ENCODE measurements around the gene IL18. TPM values are rescaled to one million over a fixed set of nuclear protein-coding genes. Genes with fewer than 3 reads are reported as not detected.

Gene IL18
- total RNA-seq (2014; rRNA removed; shearing (Covaris generic)) (0.28 and 3.5 TPM in 2 replicates), polyA plus RNA-seq (2016; fragmentation: Nextera tagmentation; extraction: Ambion mirVana) (1.7 and 1.8 TPM in 2 replicates)
- long read RNA-seq: 0 reads

- Mint-ChIP-seq H3K27me3 (ENCODE audit: insufficient read depth, low read depth, poor library complexity) (peaks cover 7% of the 10 kb centered on the region), H3K36me3 (ENCODE audit: low read depth) (no peaks in the 10 kb centered on the region), H3K4me3 (0 out of 3 replicates have a peak within 1 kb of the TSS, but pooled peaks have one; percentile 12), H3K4me1 (peaks cover 7% of the 10 kb centered on the region), H3K9me3 (no peaks in the 10 kb centered on the region), H3K27ac (0 out of 2 replicates have a peak within 1 kb of the TSS, but pooled peaks have one; percentile 15)
- Histone ChIP-seq H3K27me3 (ENCODE audit: insufficient read depth) (no peaks in the 10 kb centered on the region), H3K4me1 (ENCODE audit: insufficient read depth) (no peaks in the 10 kb centered on the region), H3K4me3 (no peak within 1 kb of the TSS), H3K9me2 (ENCODE audit: insufficient read depth) (no peaks in the 10 kb centered on the region), H4K20me1 (replicated peaks; ENCODE audit: insufficient read depth) (no peaks in the 10 kb centered on the region), H3K27ac (ENCODE audit: low read depth) (no peak within 1 kb of the TSS), H3K36me3 (ENCODE audit: insufficient read depth) (no peaks in the 10 kb centered on the region), H3K4me2 (0 out of 2 replicates have a peak within 1 kb of the TSS, but pooled peaks have one; percentile 15), H2AFZ (peak within 1 kb of the TSS; percentile 95), H3F3A (replicated peaks; ENCODE audit: low read depth) (no peaks in the 10 kb centered on the region), H3K79me2 (replicated peaks; ENCODE audit: insufficient read depth) (no peaks in the 10 kb centered on the region)
- peak; percentile 99 for ATAC-seq
- peak; percentile 69 for DNase-seq (ENCODE audit: low spot score)
- TF ChIP-seq REST (IDR thresholded peaks at IDR 0.05; ENCODE audit: unreplicated experiment) (no peak), EZH2phosphoT487 (IDR thresholded peaks at IDR 0.05; ENCODE audit: unreplicated experiment) (no peak), ETS1 (IDR thresholded peaks at IDR 0.05) (no peak), ZNF331 (CRISPR knock-in tag; IDR thresholded peaks at IDR 0.05; ENCODE audit: low read depth) (no peak), EZH2 (IDR thresholded peaks at IDR 0.05; ENCODE audit: low read depth, unreplicated experiment) (no peak), ZNF114 (CRISPR knock-in tag; IDR thresholded peaks at IDR 0.05) (no peak), POLR2AphosphoS5 (IDR thresholded peaks at IDR 0.05; ENCODE audit: low read depth) (no peak)
Measured at GRCh38 chr11:112163875-112164685, at the start of gene IL18. TSS of gene IL18 (minus strand) at chr11:112164094. CDS start at chr11:112155053, 9,041 bp downstream.

- H3K4me3 ChIP-seq: no peak overlapping the region
- Mint-ChIP-seq H3K27me3 (ENCODE audit: insufficient read depth, low read depth, poor library complexity) (no peaks in the 10 kb centered on the region), H3K36me3 (ENCODE audit: low read depth) (no peaks in the 10 kb centered on the region), H3K4me1 (no peaks in the 10 kb centered on the region), H3K4me3 (no peak overlapping the region), H3K27ac (no peak overlapping the region), H3K9me3 (no peaks in the 10 kb centered on the region)
- no peaks in the 10 kb centered on the region for H4K20me1 ChIP-seq (replicated peaks; ENCODE audit: insufficient read depth)
- no peaks in the 10 kb centered on the region for H3K27me3 ChIP-seq (ENCODE audit: insufficient read depth)
- no peaks in the 10 kb centered on the region for H3K36me3 ChIP-seq (ENCODE audit: insufficient read depth)
- H3K27ac ChIP-seq (ENCODE audit: low read depth): no peak overlapping the region
- ATAC-seq (no peak), DNase-seq (ENCODE audit: low spot score) (no peak)
- no peaks in the 10 kb centered on the region for H3F3A ChIP-seq (replicated peaks; ENCODE audit: low read depth)
- no peaks in the 10 kb centered on the region for H3K9me2 ChIP-seq (ENCODE audit: insufficient read depth)
- H3K79me2 ChIP-seq (replicated peaks; ENCODE audit: insufficient read depth): no peaks in the 10 kb centered on the region
- no peak overlapping the region for H3K4me2 ChIP-seq
- H3K4me1 ChIP-seq (ENCODE audit: insufficient read depth): no peaks in the 10 kb centered on the region
- H2AFZ ChIP-seq: no peak overlapping the region
- TF ChIP-seq CREB1 (CRISPR knock-in tag; IDR thresholded peaks at IDR 0.05; ENCODE audit: low read depth) (no peak), POLR2AphosphoS5 (IDR thresholded peaks at IDR 0.05; ENCODE audit: low read depth) (no peak), ZNF331 (CRISPR knock-in tag; IDR thresholded peaks at IDR 0.05; ENCODE audit: low read depth) (no peak), STAT1 (IDR thresholded peaks at IDR 0.05; ENCODE audit: unreplicated experiment) (no peak), REST (IDR thresholded peaks at IDR 0.05; ENCODE audit: unreplicated experiment) (no peak), EZH2phosphoT487 (IDR thresholded peaks at IDR 0.05; ENCODE audit: unreplicated experiment) (no peak)
Measured at GRCh38 chr11:112212710-112213109, 48.8 kb upstream of the IL18 start.

Measured in GM23338 (cell line).